MV-4-11 (cell line): ENCODE data around the gene OXCT2.
A peak's percentile ranks its signal among the peaks of the same experiment; 100 is the strongest.

Experiments
- DNase-seq: peaks from one replicate; lab custom pipeline; 2025; lab: John Stamatoyannopoulos, UW

The OXCT2 gene

GRCh38 chr1:39733161-39733560, 38.0 kb downstream of the OXCT2 start:
- DNase-seq, result no peak

- DNase-seq, result no peak
Measured at GRCh38 chr1:39732730-39733129, 38.4 kb downstream of the OXCT2 start.

- DNase-seq, result no peak
Measured at GRCh38 chr1:39729842-39730241, 41.3 kb downstream of the OXCT2 start.

GRCh38 chr1:39729030-39729429, 42.1 kb downstream of the OXCT2 start:
- DNase-seq, result no peak

GRCh38 chr1:39727932-39728317, 43.2 kb downstream of the OXCT2 start:
- no peak for DNase-seq

GRCh38 chr1:39727221-39727931, 43.8 kb downstream of the OXCT2 start:
- no peak for DNase-seq

GRCh38 chr1:39726600-39726999, 44.5 kb downstream of the OXCT2 start:
- DNase-seq, result no peak

GRCh38 chr1:39722495-39722894, 48.7 kb downstream of the OXCT2 start:
- DNase-seq, result no peak

GRCh38 chr1:39721664-39722063, 49.5 kb downstream of the OXCT2 start:
- no peak for DNase-seq

GRCh38 chr1:39720094-39720999, 50.8 kb downstream of the OXCT2 start:
- DNase-seq, result peak; percentile 52
